Stimulated activated naive CD8-positive, alpha-beta T cell treated with anti-CD3 and anti-CD28 coated beads, Interleukin-15, amount 100 ng/mL, for 72 hours (primary cell): ENCODE results near the gene TMED6.

Experiments
- ATAC-seq: fragments of 150-1000 bp; cut with Tn5 transposase; 2 replicates; pipeline ENCODE4 v1.10.0; 2021; ENCODE audit warnings: mild to moderate bottlenecking, moderate library complexity
- DNase-seq, 2 donors: peaks; one replicate each; pipeline ENCODE4 v3.0.0; 2021 to 2022
- H3K27ac Mint-ChIP-seq, 2 donors: one replicate each; pipeline ENCODE4 v1.8.0; 2022; ENCODE audit warnings: mild to moderate bottlenecking in 2 of 2, mixed read lengths in 2 of 2, moderate library complexity in 2 of 2
- H3K27me3 Mint-ChIP-seq: one replicate; pipeline ENCODE4 v1.8.0; 2022; ENCODE audit warnings: mixed read lengths
- H3K4me1 Mint-ChIP-seq: one replicate; pipeline ENCODE4 v1.8.0; 2022; ENCODE audit warnings: mild to moderate bottlenecking, mixed read lengths
- H3K4me3 Mint-ChIP-seq, 2 donors: one replicate each; pipeline ENCODE4 v1.8.0; 2022; ENCODE audit warnings: mild to moderate bottlenecking in 2 of 2, mixed read lengths in 2 of 2, moderate library complexity in 1 of 2
- H3K9me3 Mint-ChIP-seq, 2 donors: one replicate each; pipeline ENCODE4 v1.8.0; 2022; ENCODE audit warnings: mixed read lengths in 2 of 2

Gene TMED6

GRCh38 chr16:69338557-69339288, 12.9 kb downstream of the TMED6 start:
- Mint-ChIP-seq H3K4me1 (peaks cover 71% of the 10 kb centered on the region), H3K27ac (peak overlapping the region; percentile 86 to 99), H3K4me3 (peak overlapping the region; percentile 93 to 100), H3K27me3 (no peaks in the 10 kb centered on the region), H3K9me3 (no peaks in the 10 kb centered on the region)
- no peak for DNase-seq
- no peak for ATAC-seq

- Mint-ChIP-seq H3K27ac (no peak overlapping the region), H3K4me3 (no peak overlapping the region), H3K9me3 (no peaks in the 10 kb centered on the region), H3K4me1 (peaks cover 69% of the 10 kb centered on the region), H3K27me3 (no peaks in the 10 kb centered on the region)
- no peak for DNase-seq
- no peak for ATAC-seq
These were observed 16.9 kb downstream of the TMED6 start for GRCh38 chr16:69334696-69335095.

GRCh38 chr16:69330286-69331109, 21.1 kb downstream of the TMED6 start, which contains the start of gene PDF:
PDF (minus strand) TSS chr16:69330588; CDS start chr16:69330570, 18 bp downstream.
- peak; percentile 95 for ATAC-seq
- H3K9me3 Mint-ChIP-seq = no peaks in the 10 kb centered on the region
- H3K27me3 Mint-ChIP-seq = no peaks in the 10 kb centered on the region
- peaks cover 74% of the 10 kb centered on the region for H3K4me1 Mint-ChIP-seq
- peak within 1 kb of the TSS; percentile 90 to 94 for H3K4me3 Mint-ChIP-seq
- peak; percentile 80 to 81 for DNase-seq
- H3K27ac Mint-ChIP-seq = peak within 1 kb of the TSS; percentile 65 to 95

- Mint-ChIP-seq H3K9me3 (no peaks in the 10 kb centered on the region), H3K4me3 (peak overlapping the region; percentile 87 to 94), H3K4me1 (peaks cover 77% of the 10 kb centered on the region), H3K27me3 (no peaks in the 10 kb centered on the region), H3K27ac (peak overlapping the region; percentile 65 to 86)
- DNase-seq (peak; percentile 19 to 65), ATAC-seq (peak; percentile 69)
These were observed 22.0 kb downstream of the TMED6 start for GRCh38 chr16:69329369-69330285.

GRCh38 chr16:69328854-69329316, 22.7 kb downstream of the TMED6 start:
- Mint-ChIP-seq H3K9me3 (no peaks in the 10 kb centered on the region), H3K27me3 (no peaks in the 10 kb centered on the region), H3K4me1 (peaks cover 77% of the 10 kb centered on the region), H3K27ac (peak overlapping the region; percentile 46 to 63), H3K4me3 (peak overlapping the region; percentile 87 to 94)
- ATAC-seq (no peak), DNase-seq (no peak)

GRCh38 chr16:69327585-69328310, 23.8 kb downstream of the TMED6 start:
- Mint-ChIP-seq H3K4me1 (peaks cover 85% of the 10 kb centered on the region), H3K27me3 (no peaks in the 10 kb centered on the region), H3K27ac (peak overlapping the region in 1 of 2 donors; percentile 52), H3K9me3 (no peaks in the 10 kb centered on the region), H3K4me3 (peak overlapping the region; percentile 87 to 94)
- no peak for ATAC-seq
- DNase-seq = no peak

- DNase-seq (no peak), ATAC-seq (no peak)
- H3K27me3 Mint-ChIP-seq = no peaks in the 10 kb centered on the region
- H3K4me1 Mint-ChIP-seq = peaks cover 82% of the 10 kb centered on the region
- peak overlapping the region; percentile 74 to 93 for H3K27ac Mint-ChIP-seq
- H3K4me3 Mint-ChIP-seq = peak overlapping the region; percentile 54 to 64
- no peaks in the 10 kb centered on the region for H3K9me3 Mint-ChIP-seq
These were observed 25.3 kb downstream of the TMED6 start for GRCh38 chr16:69326172-69326873.

GRCh38 chr16:69325784-69326171, 25.8 kb downstream of the TMED6 start:
- peaks cover 78% of the 10 kb centered on the region for H3K4me1 Mint-ChIP-seq
- H3K27ac Mint-ChIP-seq = peak overlapping the region; percentile 74 to 93
- H3K4me3 Mint-ChIP-seq = peak overlapping the region; percentile 54 to 64
- no peaks in the 10 kb centered on the region for H3K9me3 Mint-ChIP-seq
- ATAC-seq = no peak
- no peak for DNase-seq
- no peaks in the 10 kb centered on the region for H3K27me3 Mint-ChIP-seq

- Mint-ChIP-seq H3K9me3 (no peaks in the 10 kb centered on the region), H3K27me3 (no peaks in the 10 kb centered on the region), H3K27ac (peak overlapping the region; percentile 89 to 90), H3K4me3 (no peak overlapping the region), H3K4me1 (peaks cover 75% of the 10 kb centered on the region)
- DNase-seq = no peak
- ATAC-seq = no peak
These were observed 26.9 kb downstream of the TMED6 start for GRCh38 chr16:69324585-69325253.

GRCh38 chr16:69324013-69324531, 27.5 kb downstream of the TMED6 start:
- Mint-ChIP-seq H3K27ac (peak overlapping the region in 1 of 2 donors; percentile 81), H3K4me3 (no peak overlapping the region), H3K4me1 (peaks cover 68% of the 10 kb centered on the region), H3K9me3 (no peaks in the 10 kb centered on the region), H3K27me3 (no peaks in the 10 kb centered on the region)
- no peak for ATAC-seq
- DNase-seq = no peak

GRCh38 chr16:69323415-69323814, 28.2 kb downstream of the TMED6 start:
- H3K9me3 Mint-ChIP-seq = no peaks in the 10 kb centered on the region
- no peaks in the 10 kb centered on the region for H3K27me3 Mint-ChIP-seq
- peak overlapping the region in 1 of 2 donors; percentile 84 for H3K27ac Mint-ChIP-seq
- H3K4me1 Mint-ChIP-seq = peaks cover 62% of the 10 kb centered on the region
- H3K4me3 Mint-ChIP-seq = no peak overlapping the region
- DNase-seq (no peak), ATAC-seq (no peak)

GRCh38 chr16:69322343-69322742, 29.2 kb downstream of the TMED6 start:
- no peak for DNase-seq
- H3K27ac Mint-ChIP-seq = peak overlapping the region in 1 of 2 donors; percentile 5
- H3K4me3 Mint-ChIP-seq = no peak overlapping the region
- H3K9me3 Mint-ChIP-seq = no peaks in the 10 kb centered on the region
- no peak for ATAC-seq
- no peaks in the 10 kb centered on the region for H3K27me3 Mint-ChIP-seq
- H3K4me1 Mint-ChIP-seq = peaks cover 55% of the 10 kb centered on the region

GRCh38 chr16:69321080-69321479, 30.5 kb downstream of the TMED6 start:
- peaks cover 50% of the 10 kb centered on the region for H3K4me1 Mint-ChIP-seq
- ATAC-seq = no peak
- DNase-seq = no peak
- H3K27ac Mint-ChIP-seq = peak overlapping the region in 1 of 2 donors; percentile 94
- H3K27me3 Mint-ChIP-seq = no peaks in the 10 kb centered on the region
- H3K4me3 Mint-ChIP-seq = no peak overlapping the region
- H3K9me3 Mint-ChIP-seq = no peaks in the 10 kb centered on the region
